DMS153 treated with DMSO at 0.1 percent for 48 hours (cell line): ENCODE data around the gene NDUFA12.
"Not testable (repeated sequence)": the region's sequence is repeated elsewhere in the genome, so short reads cannot be mapped to it uniquely, and the experiment has no call there.

Experiments
- DNase-seq: peaks from one replicate; lab custom pipeline; 2025; ENCODE audit not compliant: unreplicated experiment; lab: John Stamatoyannopoulos, UW

NDUFA12 gene

DNA sequence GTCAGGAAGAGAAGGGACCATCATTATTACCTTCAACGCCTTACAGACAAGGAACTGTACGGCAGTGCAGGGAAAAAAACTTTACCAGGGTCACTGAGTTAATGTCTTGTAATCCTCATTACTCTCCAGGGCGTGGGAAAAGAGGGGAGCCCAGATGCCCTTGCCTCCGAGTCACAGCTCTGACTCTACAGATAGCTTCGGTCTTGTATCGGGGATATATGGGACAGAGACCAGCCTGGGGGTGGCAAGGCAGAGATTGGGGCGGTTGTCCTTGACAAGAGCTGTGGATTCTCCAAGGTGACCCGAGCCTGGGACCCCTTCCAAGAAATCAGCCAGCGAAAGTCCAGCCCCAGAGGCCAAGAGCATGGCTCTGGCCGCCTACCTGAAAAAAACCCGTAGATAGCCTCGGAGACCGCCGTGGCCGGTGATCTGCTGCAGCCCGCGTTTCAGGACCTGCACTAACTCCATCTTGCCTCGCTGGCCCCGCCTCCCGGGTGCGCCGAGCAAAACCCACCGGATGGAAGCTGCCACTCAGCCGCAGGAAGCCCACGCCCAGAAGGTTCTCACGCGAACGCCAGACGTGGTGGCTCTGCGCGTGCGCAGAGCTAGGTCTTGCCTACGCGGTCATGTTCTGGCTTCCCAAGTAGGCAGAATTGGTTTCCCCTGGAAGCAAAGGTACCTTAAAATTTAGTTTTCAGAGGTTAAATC lies at the start of gene NDUFA12:
Gene NDUFA12, minus strand, starts transcription at position 485 of the 708 bp plus-strand sequence. Its CDS starts 17 bp downstream, at position 468.
- peak; percentile 90 for DNase-seq

DNA sequence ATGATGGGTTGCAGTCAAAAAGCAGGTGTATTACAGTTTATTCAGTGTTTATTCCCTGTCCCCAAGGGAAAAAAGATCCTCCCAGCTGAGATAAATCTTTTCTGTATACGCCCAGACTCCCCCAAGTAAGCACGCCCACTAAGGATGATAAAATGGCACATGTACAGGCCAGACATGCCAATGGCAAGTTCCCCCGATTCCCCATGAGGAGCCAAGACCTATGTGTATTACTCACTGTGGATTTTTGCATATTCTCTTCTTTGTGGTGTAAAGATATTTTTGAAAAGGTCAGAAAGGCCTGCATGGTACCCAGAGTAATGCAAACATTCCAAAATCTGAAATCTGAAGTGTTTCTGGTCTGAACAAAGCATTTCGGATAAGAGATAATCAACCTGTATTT lies 47.7 kb upstream of the NDUFA12 start:
- no peak for DNase-seq

DNA sequence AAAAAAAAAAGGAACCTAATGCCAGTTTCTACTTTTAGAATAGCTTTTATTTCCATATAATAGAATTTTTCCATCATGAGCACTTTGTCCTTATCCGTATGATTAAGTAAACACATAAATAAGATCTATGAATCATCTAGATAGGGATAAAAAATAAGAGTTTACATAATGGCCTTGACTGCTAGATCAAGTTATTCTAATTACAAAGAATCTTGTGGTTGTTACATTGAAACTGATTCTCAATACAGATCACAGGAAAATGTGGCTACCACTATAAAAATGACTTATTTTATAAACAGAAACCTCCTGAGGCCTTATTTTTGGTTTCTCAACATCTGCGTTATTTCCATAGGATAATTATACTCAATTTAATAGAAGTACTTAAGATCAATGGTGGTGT lies 34.4 kb upstream of the NDUFA12 start:
- no peak for DNase-seq

GRCh38 chr12:95034750-95035149 lies 31.3 kb upstream of the NDUFA12 start:
- no peak for DNase-seq

DNA sequence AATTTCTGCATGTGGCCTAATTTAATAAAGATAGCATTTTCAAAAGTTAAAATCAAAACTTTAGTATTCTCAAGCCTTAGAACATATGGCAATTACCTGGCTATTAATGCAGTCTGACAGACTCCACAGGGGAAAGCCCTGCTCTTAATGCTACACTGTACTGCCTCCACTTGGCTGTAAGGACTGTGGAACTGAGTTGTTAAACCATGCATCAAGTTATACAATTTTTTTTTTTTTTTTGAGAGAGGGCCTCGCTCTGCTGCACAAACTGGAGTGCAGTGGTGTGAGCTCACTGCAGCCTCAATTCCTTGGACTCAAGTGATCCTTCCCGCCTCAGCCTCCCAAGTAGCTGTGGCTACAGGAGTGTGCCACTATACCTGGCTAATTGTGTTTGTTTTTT lies 19.0 kb upstream of the NDUFA12 start:
- DNase-seq, result no peak

DNA sequence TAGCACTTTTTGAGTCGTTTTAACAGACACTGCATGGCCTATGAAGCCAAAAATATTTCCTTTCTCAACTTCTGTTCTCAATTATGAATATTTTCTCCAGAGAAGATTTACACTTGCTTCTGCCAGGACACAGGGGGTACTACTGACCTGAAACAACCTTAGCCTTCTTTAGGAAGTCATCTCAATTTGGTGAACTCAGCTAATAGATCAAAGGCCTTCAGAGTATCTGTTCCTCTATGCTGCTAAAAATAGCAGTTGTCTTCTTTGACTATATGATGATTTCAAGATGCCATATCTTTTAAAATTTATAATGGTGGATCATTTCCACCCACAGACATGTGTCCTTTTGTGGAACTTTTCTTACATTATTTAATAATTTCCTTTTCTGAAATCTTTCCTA lies 14.0 kb upstream of the NDUFA12 start:
- no peak for DNase-seq

- no peak for DNase-seq
These were observed 12.6 kb upstream of the NDUFA12 start for GRCh38 chr12:95016120-95016519.

- no peak for DNase-seq
These were observed 11.1 kb upstream of the NDUFA12 start for GRCh38 chr12:95014554-95014953.

- no peak for DNase-seq
These were observed 2.7 kb upstream of the NDUFA12 start for GRCh38 chr12:95006206-95006605.

GRCh38 chr12:95004610-95005009 lies 1.1 kb upstream of the NDUFA12 start:
- no peak for DNase-seq

GRCh38 chr12:95003921-95004272 lies 400 bp upstream of the NDUFA12 start:
- DNase-seq, result no peak

DNA sequence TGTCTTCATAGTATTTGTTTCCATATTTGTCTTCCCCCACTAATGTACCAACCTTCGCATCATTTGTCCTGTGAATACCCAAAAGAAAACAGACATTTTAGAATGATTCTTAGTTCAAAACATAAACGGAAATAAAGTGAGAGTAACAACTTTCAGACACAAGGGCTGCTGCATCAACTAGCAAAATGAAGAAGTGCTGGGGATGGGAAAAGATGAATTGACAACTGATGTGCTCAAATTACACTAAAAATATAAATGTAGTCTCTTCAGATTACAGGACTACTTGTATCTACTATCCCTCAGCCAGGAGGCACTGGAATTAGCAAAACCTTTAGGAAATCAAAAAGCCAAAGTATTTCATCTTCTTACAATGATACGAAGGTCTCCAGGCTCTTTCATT lies 743 bp downstream of the NDUFA12 start:
- no peak for DNase-seq

DNA sequence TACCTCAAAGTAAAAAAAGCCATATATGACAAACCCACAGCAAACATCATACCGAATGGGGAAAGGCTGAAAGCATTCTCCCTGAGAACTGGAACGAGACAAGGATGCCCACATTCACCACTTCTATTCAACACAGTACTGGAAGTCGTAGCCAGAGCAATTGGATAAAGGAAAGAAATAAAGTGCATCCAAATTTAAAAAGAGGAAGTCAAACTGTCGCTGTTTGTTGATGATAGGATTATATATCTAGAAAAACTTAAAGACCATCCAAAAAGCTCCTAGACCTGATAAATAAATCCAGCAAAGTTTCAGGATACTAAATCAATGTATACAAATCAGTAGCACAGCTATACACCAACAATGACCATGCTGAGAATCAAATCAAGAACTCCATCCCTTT lies 5.2 kb downstream of the NDUFA12 start:
- DNase-seq, result no peak

- DNase-seq, result no peak
These were observed 5.8 kb downstream of the NDUFA12 start for GRCh38 chr12:94997726-94998125.

- DNase-seq, result no peak
These were observed 6.4 kb downstream of the NDUFA12 start for GRCh38 chr12:94997061-94997460.

DNA sequence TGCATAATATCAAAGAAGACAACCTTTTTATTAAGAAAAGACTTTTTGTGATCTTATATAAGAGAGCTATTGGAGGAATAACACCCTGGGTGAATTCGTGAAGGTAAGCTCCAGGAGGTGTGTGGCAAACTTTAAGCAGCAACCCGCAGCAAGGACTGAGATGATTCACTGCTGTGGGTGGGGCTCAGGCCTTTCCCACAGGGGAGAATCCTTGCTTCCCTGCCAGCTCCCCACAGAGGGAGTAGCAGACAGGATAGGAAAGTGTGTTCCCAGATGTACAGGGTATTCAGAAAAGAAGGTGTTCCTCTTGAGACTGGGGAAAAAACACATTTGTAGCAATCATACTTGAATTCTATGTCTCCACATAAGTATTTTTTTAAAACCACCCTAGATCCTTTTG lies 9.2 kb downstream of the NDUFA12 start:
- no peak for DNase-seq

DNA sequence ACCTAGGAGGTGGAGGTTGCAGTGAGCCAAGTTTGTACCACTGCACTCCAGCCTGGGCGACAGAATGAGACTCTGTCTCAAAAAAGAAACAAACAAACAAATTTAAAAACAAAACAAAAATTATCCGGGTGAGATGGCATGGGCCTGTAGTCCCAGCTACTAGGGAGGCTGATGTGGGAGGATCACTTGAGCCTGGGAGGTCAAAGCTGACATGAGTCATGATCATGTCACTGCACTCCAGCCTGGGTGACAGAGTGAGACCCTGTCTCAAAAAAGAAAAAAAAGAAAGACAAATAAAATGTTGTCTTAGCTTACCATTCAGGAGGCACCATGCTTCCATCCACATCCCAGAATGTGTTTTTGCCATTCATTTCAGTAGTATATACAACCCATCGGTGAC lies 9.6 kb downstream of the NDUFA12 start:
- not testable (repeated sequence) for DNase-seq

- DNase-seq, result no peak
These were observed 13.3 kb downstream of the NDUFA12 start for GRCh38 chr12:94990222-94990621.

DNA sequence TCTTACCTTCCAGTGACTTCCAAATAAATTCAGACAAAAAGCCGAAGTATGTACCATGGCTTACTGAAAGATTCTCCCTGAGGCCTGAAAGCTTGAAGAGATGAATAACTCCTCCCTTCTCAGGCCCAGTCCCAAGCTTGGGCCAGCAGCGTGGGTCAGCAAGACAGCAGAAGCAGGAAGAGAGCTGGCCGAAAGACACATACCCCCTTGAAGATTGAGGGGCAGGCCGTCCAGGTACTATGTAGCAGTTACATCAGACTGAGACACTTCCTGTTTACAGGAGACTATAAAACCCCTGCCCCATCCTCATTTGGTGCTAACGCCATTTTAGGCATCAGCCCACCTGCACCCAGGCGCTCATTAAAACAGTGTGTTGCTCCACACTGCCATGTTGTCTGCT lies 15.0 kb downstream of the NDUFA12 start:
- no peak for DNase-seq

DNA sequence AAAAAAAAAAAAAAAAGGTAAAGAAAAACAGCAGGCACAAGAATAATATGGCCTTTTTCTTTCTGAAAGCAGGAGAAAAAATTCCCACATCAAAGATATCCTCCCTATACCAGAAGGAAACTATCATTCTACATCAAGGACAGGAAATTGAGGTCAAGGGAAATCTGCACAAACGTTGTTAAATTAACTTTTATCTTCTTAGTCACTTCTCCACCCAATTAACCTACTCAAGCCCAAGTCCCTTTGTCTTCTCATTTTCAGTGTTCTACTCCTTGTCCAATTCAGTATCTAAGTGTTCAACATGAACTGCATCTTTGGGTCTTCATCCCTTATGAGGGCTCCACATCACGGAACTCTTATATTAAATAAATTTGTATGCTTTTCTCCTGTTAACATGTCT lies 15.7 kb downstream of the NDUFA12 start:
- no peak for DNase-seq

DNA sequence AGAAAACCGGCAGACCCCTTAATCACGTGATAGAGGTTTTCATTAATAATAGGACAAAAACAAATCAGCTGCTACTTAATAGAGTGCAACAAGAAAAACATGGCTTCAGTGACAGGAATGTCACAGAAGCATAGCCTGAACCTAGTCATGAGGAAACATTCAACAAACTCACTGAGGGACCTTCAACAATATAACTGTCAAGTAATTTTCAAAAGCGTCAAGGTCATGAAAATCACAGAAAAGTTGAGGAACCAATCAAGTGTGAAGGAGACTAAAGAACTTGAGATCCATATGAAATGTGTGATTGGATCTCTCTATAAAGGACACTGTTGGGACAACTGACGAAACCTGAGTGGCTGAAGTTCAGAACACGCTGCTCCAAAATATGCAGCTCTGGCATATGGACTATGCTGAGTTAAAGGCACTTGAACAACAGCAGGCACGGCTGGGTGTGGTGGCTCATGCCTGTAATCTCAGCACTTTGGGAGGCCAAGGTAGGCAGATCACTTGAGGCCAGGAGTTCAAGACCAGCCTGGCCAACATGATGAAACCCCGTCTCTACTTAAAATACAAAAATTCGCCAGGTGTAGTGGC lies 16.3 kb downstream of the NDUFA12 start:
- no peak for DNase-seq

GRCh38 chr12:94985099-94985498 lies 18.4 kb downstream of the NDUFA12 start:
- not testable (repeated sequence) for DNase-seq

DNA sequence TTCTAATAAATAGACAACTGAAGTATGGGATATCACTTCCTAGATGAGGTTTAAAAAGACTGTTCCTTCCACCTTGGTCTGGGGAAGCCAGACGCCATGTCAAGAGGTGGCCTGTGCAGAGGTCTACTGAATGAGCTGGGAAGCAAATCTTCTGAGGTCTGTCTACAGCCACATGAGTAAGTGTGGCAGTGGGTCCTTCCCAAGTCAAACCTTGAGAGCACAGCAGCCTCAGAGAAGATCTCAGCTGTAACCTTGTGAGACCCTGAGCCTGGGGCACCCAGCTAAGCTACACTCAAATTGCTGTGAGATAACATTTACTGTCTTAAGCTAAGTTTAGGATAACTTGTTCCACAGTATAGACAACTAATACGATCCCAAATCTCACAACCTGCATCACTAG lies 20.2 kb downstream of the NDUFA12 start:
- DNase-seq, result no peak
